NT2/D1 (cell line): ENCODE measurements around the gene IPO8.

ENCODE experiments used
- DNase-seq: peaks from one replicate; pipeline ENCODE4 v3.0.0-alpha.2; 2011; ENCODE audit warnings: low read depth, low spot score
- H3K27me3 ChIP-seq: 2 replicates; pipeline ENCODE4 v1.6.0; 2011; ENCODE audit warnings: mild to moderate bottlenecking; ENCODE audit not compliant: insufficient read length, insufficient read depth
- H3K36me3 ChIP-seq: 2 replicates; pipeline ENCODE4 v1.6.1; 2011; ENCODE audit warnings: mild to moderate bottlenecking, low read length, mixed read lengths; ENCODE audit not compliant: insufficient read depth, insufficient read length
- H3K4me1 ChIP-seq: 2 replicates; pipeline ENCODE4 v1.5.1; 2011; ENCODE audit not compliant: insufficient read depth, insufficient read length
- H3K4me3 ChIP-seq: 2 replicates; pipeline ENCODE4 v1.5.1; 2011; ENCODE audit warnings: low read depth; ENCODE audit not compliant: insufficient read length
- H3K9ac ChIP-seq: 2 replicates; pipeline ENCODE4 v1.6.0; 2011; ENCODE audit warnings: low read depth; ENCODE audit not compliant: insufficient read length
- H3K9me3 ChIP-seq: 2 replicates; pipeline ENCODE4 v1.5.1; 2011; ENCODE audit warnings: mild to moderate bottlenecking, low read length; ENCODE audit not compliant: insufficient read depth
- SUZ12 ChIP-seq: IDR thresholded peaks from 2 replicates; pipeline ENCODE4 v1.6.1; 2011; ENCODE audit not compliant: insufficient read length, insufficient read depth; ENCODE audit errors: extremely low read depth
- YY1 ChIP-seq: IDR thresholded peaks from 2 replicates; pipeline ENCODE4 v1.6.1; 2011; ENCODE audit not compliant: insufficient read length, insufficient read depth
- ZNF274 ChIP-seq: IDR thresholded peaks from 2 replicates; pipeline ENCODE4 v1.6.1; 2011; ENCODE audit warnings: mild to moderate bottlenecking, low read depth, low read length

IPO8 gene

DNA sequence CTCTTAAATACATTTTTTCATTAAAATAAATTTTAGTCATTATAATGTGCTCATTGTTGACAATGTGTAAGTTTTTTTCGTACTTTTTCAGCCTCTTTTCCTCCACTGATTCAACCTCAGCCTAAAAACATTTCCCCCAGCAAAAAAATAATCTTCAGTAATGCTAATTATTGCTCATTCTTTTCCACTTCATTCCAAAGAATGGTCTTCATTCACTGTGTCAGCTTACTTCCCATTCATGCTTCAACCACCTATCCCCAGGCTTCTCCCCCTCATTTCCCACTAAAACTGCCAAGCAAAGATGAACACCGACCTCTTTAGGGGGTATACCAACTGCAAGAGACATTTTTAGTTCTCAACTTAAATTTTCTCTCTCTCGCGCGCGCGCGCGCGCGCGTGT, 2.7 kb upstream of the IPO8 start:
- no peak for TF ChIP-seq ZNF274
- no peak for TF ChIP-seq SUZ12
- TF ChIP-seq YY1 = no peak
- H3K27me3 ChIP-seq = no peaks in the 10 kb centered on the region
- no peaks in the 10 kb centered on the region for H3K36me3 ChIP-seq
- no peak overlapping the region for H3K4me3 ChIP-seq
- H3K9me3 ChIP-seq = no peaks in the 10 kb centered on the region
- no peak for DNase-seq
- H3K9ac ChIP-seq = no peak overlapping the region
- peaks cover 5% of the 10 kb centered on the region for H3K4me1 ChIP-seq

- H3K4me1 ChIP-seq = peaks cover 5% of the 10 kb centered on the region
- no peak for DNase-seq
- H3K9me3 ChIP-seq = no peaks in the 10 kb centered on the region
- no peak for TF ChIP-seq SUZ12
- TF ChIP-seq YY1 = no peak
- TF ChIP-seq ZNF274 = no peak
- H3K27me3 ChIP-seq = no peaks in the 10 kb centered on the region
- H3K4me3 ChIP-seq = no peak overlapping the region
- no peaks in the 10 kb centered on the region for H3K36me3 ChIP-seq
- no peak overlapping the region for H3K9ac ChIP-seq
Measured at GRCh38 chr12:30696943-30697342, 1.3 kb upstream of the IPO8 start.

GRCh38 chr12:30696486-30696885, 817 bp upstream of the IPO8 start:
- Histone ChIP-seq H3K36me3 (no peaks in the 10 kb centered on the region), H3K9ac (peak overlapping the region; percentile 81), H3K9me3 (no peaks in the 10 kb centered on the region), H3K27me3 (no peaks in the 10 kb centered on the region), H3K4me1 (peaks cover 5% of the 10 kb centered on the region), H3K4me3 (no peak overlapping the region)
- TF ChIP-seq YY1 (no peak), ZNF274 (no peak), SUZ12 (no peak)
- no peak for DNase-seq

GRCh38 chr12:30696103-30696408, 387 bp upstream of the IPO8 start:
- DNase-seq = no peak
- Histone ChIP-seq H3K36me3 (no peaks in the 10 kb centered on the region), H3K4me1 (peaks cover 5% of the 10 kb centered on the region), H3K27me3 (no peaks in the 10 kb centered on the region), H3K9me3 (no peaks in the 10 kb centered on the region), H3K9ac (peak overlapping the region; percentile 81), H3K4me3 (peak overlapping the region; percentile 97)
- no peak for TF ChIP-seq ZNF274
- TF ChIP-seq SUZ12 = no peak
- no peak for TF ChIP-seq YY1

- no peak for TF ChIP-seq SUZ12
- TF ChIP-seq ZNF274 = no peak
- no peak for TF ChIP-seq YY1
- peak overlapping the region; percentile 97 for H3K4me3 ChIP-seq
- peaks cover 5% of the 10 kb centered on the region for H3K4me1 ChIP-seq
- peak overlapping the region; percentile 96 for H3K9ac ChIP-seq
- H3K27me3 ChIP-seq = no peaks in the 10 kb centered on the region
- H3K9me3 ChIP-seq = no peaks in the 10 kb centered on the region
- peaks cover 4% of the 10 kb centered on the region for H3K36me3 ChIP-seq
- DNase-seq = no peak
Measured at GRCh38 chr12:30694412-30695198, 1.1 kb downstream of the IPO8 start.

- TF ChIP-seq SUZ12 = no peak
- 0 out of 2 replicates have a peak, but pooled peaks have one; percentile 20 for TF ChIP-seq ZNF274
- no peak for TF ChIP-seq YY1
- no peaks in the 10 kb centered on the region for H3K27me3 ChIP-seq
- DNase-seq = no peak
- H3K4me3 ChIP-seq = no peak overlapping the region
- H3K9ac ChIP-seq = no peak overlapping the region
- H3K9me3 ChIP-seq = no peaks in the 10 kb centered on the region
- H3K4me1 ChIP-seq = peaks cover 5% of the 10 kb centered on the region
- H3K36me3 ChIP-seq = peaks cover 12% of the 10 kb centered on the region
Measured at GRCh38 chr12:30692470-30692869, 3.2 kb downstream of the IPO8 start.

- Histone ChIP-seq H3K36me3 (peaks cover 14% of the 10 kb centered on the region), H3K4me3 (no peak overlapping the region), H3K9ac (no peak overlapping the region), H3K9me3 (no peaks in the 10 kb centered on the region), H3K27me3 (no peaks in the 10 kb centered on the region), H3K4me1 (peaks cover under 1% of the 10 kb centered on the region)
- no peak for DNase-seq
- no peak for TF ChIP-seq ZNF274
- no peak for TF ChIP-seq YY1
- TF ChIP-seq SUZ12 = no peak
Measured at GRCh38 chr12:30691122-30691879, 4.4 kb downstream of the IPO8 start.
